Neuronal stem cell (in vitro differentiated cells): Measurements from ENCODE around the gene LPGAT1.

Experiments
- DNase-seq: peaks from one replicate; pipeline ENCODE4 v3.0.0-alpha.2; 2013; ENCODE audit warnings: low spot score
- H2AFZ ChIP-seq: one replicate; pipeline ENCODE4 v1.6.1; 2013; ENCODE audit warnings: mild to moderate bottlenecking, low read length, inconsistent platforms
- H2AK5ac ChIP-seq: 2 replicates; pipeline ENCODE4 v1.6.1; 2013; ENCODE audit warnings: low read depth, mild to moderate bottlenecking, inconsistent platforms, low read length, moderate library complexity, mixed read lengths
- H2BK120ac ChIP-seq: 2 replicates; pipeline ENCODE4 v1.6.1; 2013; ENCODE audit warnings: low read depth, mild to moderate bottlenecking, inconsistent platforms, low read length, moderate library complexity, mixed read lengths
- H2BK12ac ChIP-seq: one replicate; pipeline ENCODE4 v1.6.1; 2013; ENCODE audit warnings: low read length, inconsistent platforms
- H2BK15ac ChIP-seq: 2 replicates; pipeline ENCODE4 v1.6.1; 2013; ENCODE audit warnings: mild to moderate bottlenecking, low read length, inconsistent platforms, mixed read lengths
- H2BK5ac ChIP-seq: one replicate; pipeline ENCODE4 v1.6.1; 2013; ENCODE audit warnings: inconsistent platforms, mild to moderate bottlenecking, low read length, moderate library complexity
- H3K14ac ChIP-seq: one replicate; pipeline ENCODE4 v1.6.1; 2013; ENCODE audit warnings: low read length, inconsistent platforms
- H3K18ac ChIP-seq: 2 replicates; pipeline ENCODE4 v1.6.1; 2013; ENCODE audit warnings: low read length, inconsistent platforms
- H3K23ac ChIP-seq: 2 replicates; pipeline ENCODE4 v1.6.1; 2013; ENCODE audit warnings: low read depth, mild to moderate bottlenecking, mixed read lengths, low read length, inconsistent platforms; ENCODE audit not compliant: poor library complexity
- H3K27ac ChIP-seq: replicated peaks from 3 replicates; pipeline ENCODE4 v1.5.1; 2013; ENCODE audit warnings: low read length, inconsistent platforms
- H3K27me3 ChIP-seq, 3 experiments: 2 replicates each; pipeline ENCODE4 v1.6.1; 2013; ENCODE audit warnings: low read length in 3 of 3, mild to moderate bottlenecking in 2 of 3, inconsistent platforms in 1 of 3, low read depth in 1 of 3, mixed read lengths in 1 of 3, moderate library complexity in 1 of 3; ENCODE audit not compliant: control insufficient read depth in 3 of 3, insufficient read depth in 3 of 3
- H3K36me3 ChIP-seq, 2 donors: replicated peaks in 1 of 2; 2 replicates each; pipeline ENCODE4 v1.6.1; 2013; ENCODE audit warnings: low read length in 2 of 2; ENCODE audit not compliant: control insufficient read depth in 2 of 2, insufficient read depth in 2 of 2
- H3K4ac ChIP-seq: 2 replicates; pipeline ENCODE4 v1.6.1; 2013; ENCODE audit warnings: inconsistent platforms, mild to moderate bottlenecking, low read length, moderate library complexity
- H3K4me1 ChIP-seq, 2 donors: 1 replicate in 1 of 2; 2 replicates in 1 of 2; pipeline ENCODE4 v1.6.1; 2013; ENCODE audit warnings: low read length in 2 of 2, low read depth in 1 of 2; ENCODE audit not compliant: control insufficient read depth in 2 of 2, insufficient read depth in 1 of 2
- H3K4me2 ChIP-seq: one replicate; pipeline ENCODE4 v1.6.1; 2013; ENCODE audit warnings: mild to moderate bottlenecking, low read length, inconsistent platforms; ENCODE audit not compliant: insufficient read depth, poor library complexity, severe bottlenecking
- H3K4me3 ChIP-seq, 2 donors: 2 replicates each; pipeline ENCODE4 v1.5.1; 2013; ENCODE audit warnings: low read length in 2 of 2, mild to moderate bottlenecking in 2 of 2, inconsistent platforms in 1 of 2, moderate library complexity in 1 of 2
- H3K79me1 ChIP-seq: one replicate; pipeline ENCODE4 v1.6.1; 2013; ENCODE audit warnings: low read depth, mild to moderate bottlenecking, inconsistent platforms, low read length, moderate library complexity
- H3K9ac ChIP-seq: one replicate; pipeline ENCODE4 v1.6.1; 2013; ENCODE audit warnings: mild to moderate bottlenecking, low read depth, low read length, inconsistent platforms; ENCODE audit not compliant: poor library complexity
- H3K9me3 ChIP-seq, 2 donors: replicated peaks in 1 of 2; 2 replicates each; pipeline versions ENCODE3 to v1.6.1; 2013; ENCODE audit warnings: low read length in 2 of 2, mild to moderate bottlenecking in 2 of 2, inconsistent platforms in 1 of 2, low read depth in 1 of 2, mixed read lengths in 1 of 2, moderate library complexity in 1 of 2; ENCODE audit not compliant: control insufficient read depth in 2 of 2, insufficient read depth in 1 of 2
- H4K8ac ChIP-seq: one replicate; pipeline ENCODE4 v1.6.1; 2013; ENCODE audit warnings: low read depth, mild to moderate bottlenecking, inconsistent platforms, low read length, moderate library complexity
- H4K91ac ChIP-seq: one replicate; pipeline ENCODE4 v1.6.1; 2013; ENCODE audit warnings: low read length, low read depth, mild to moderate bottlenecking, inconsistent platforms; ENCODE audit not compliant: poor library complexity
- WGBS, 2 donors: extraction: QIAGEN DNeasy Blood & Tissue Kit; methylation state at CpG; one replicate each; pipeline ENCODE4 v1.1.7; 2013; ENCODE audit warnings: missing lambda C conversion rate in 2 of 2, mixed read lengths in 1 of 2; ENCODE audit not compliant: insufficient read length in 2 of 2, insufficient replicate concordance in 1 of 2; ENCODE audit errors: extremely low coverage in 2 of 2; 5-methylcytosine and 5-hydroxymethylcytosine counted together

The LPGAT1 gene

GRCh38 chr1:211859405-211859804, 28.8 kb upstream of the LPGAT1 start:
- Histone ChIP-seq H2BK12ac (no peak overlapping the region), H3K36me3 (no peaks in the 10 kb centered on the region), H3K27me3 (no peaks in the 10 kb centered on the region), H3K79me1 (no peaks in the 10 kb centered on the region), H3K18ac (no peak overlapping the region), H2BK15ac (no peak overlapping the region), H3K9ac (no peak overlapping the region), H2BK5ac (no peak overlapping the region), H3K9me3 (peaks cover 0 to 7% of the 10 kb centered on the region in 2 donors), H3K4me1 (no peaks in the 10 kb centered on the region), H3K4me2 (no peak overlapping the region), H3K27ac (no peak overlapping the region), H4K8ac (no peak overlapping the region), H3K4me3 (no peak overlapping the region), H2AK5ac (no peak overlapping the region), H3K23ac (no peak overlapping the region), H3K4ac (no peak overlapping the region), H3K14ac (no peak overlapping the region), H2BK120ac (no peak overlapping the region), H2AFZ (no peak overlapping the region), H4K91ac (no peak overlapping the region)
- no peak for DNase-seq
- no CpG with 5 or more reads among the region's 3 CpGs for WGBS, 2 donors

GRCh38 chr1:211851174-211851573, 20.6 kb upstream of the LPGAT1 start:
- H3K4me3 ChIP-seq, result no peak overlapping the region
- H2BK15ac ChIP-seq, result no peak overlapping the region
- H3K27ac ChIP-seq, result no peak overlapping the region
- no peak overlapping the region for H3K9ac ChIP-seq
- H2AK5ac ChIP-seq, result no peak overlapping the region
- no peaks in the 10 kb centered on the region for H3K36me3 ChIP-seq
- no peaks in the 10 kb centered on the region for H3K4me1 ChIP-seq
- H3K23ac ChIP-seq, result no peak overlapping the region
- no peak overlapping the region for H2BK5ac ChIP-seq
- no peak overlapping the region for H3K18ac ChIP-seq
- no peak overlapping the region for H3K4ac ChIP-seq
- no peak overlapping the region for H4K8ac ChIP-seq
- H3K14ac ChIP-seq, result no peak overlapping the region
- no peak overlapping the region for H4K91ac ChIP-seq
- H3K4me2 ChIP-seq, result no peak overlapping the region
- no peaks in the 10 kb centered on the region for H3K79me1 ChIP-seq
- WGBS, 2 donors, result no CpG with 5 or more reads among the region's 3 CpGs
- no peak overlapping the region for H2BK12ac ChIP-seq
- H2BK120ac ChIP-seq, result no peak overlapping the region
- H3K9me3 ChIP-seq, result no peaks in the 10 kb centered on the region
- DNase-seq, result no peak
- H3K27me3 ChIP-seq, result no peaks in the 10 kb centered on the region
- no peak overlapping the region for H2AFZ ChIP-seq

- no peak overlapping the region for H3K23ac ChIP-seq
- no CpG with 5 or more reads among the region's 7 CpGs for WGBS, 2 donors
Observed at GRCh38 chr1:211843507-211844298, 13.1 kb upstream of the LPGAT1 start.

DNA sequence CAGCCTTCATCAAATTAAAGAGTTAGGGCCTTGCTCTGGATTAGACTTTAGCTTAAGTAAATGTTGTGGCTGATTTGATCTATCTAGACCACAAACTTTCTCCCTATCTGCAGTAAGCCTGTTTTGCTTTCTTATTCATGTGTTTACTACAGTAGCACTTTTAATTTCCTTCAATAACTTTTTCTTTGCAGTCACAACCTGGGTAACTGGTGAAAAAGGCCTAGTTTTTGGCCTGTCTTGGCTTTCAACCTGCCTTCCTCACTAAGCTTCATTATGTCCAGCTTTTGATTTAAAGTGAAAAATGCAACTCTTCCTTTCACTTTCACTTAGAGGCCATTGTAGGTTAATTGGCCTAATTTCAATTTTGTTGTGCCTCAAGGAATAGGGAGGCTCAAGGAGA, 12.5 kb upstream of the LPGAT1 start:
- Histone ChIP-seq H3K9ac (no peak overlapping the region), H3K4ac (no peak overlapping the region), H2BK15ac (no peak overlapping the region), H3K23ac (no peak overlapping the region), H3K18ac (no peak overlapping the region), H3K14ac (no peak overlapping the region), H2AK5ac (no peak overlapping the region), H2BK12ac (no peak overlapping the region), H3K4me3 (no peak overlapping the region), H3K9me3 (no peaks in the 10 kb centered on the region), H3K4me2 (no peak overlapping the region), H4K8ac (no peak overlapping the region), H3K79me1 (no peaks in the 10 kb centered on the region), H3K27ac (no peak overlapping the region), H3K4me1 (no peaks in the 10 kb centered on the region), H2AFZ (no peak overlapping the region), H2BK120ac (no peak overlapping the region), H3K36me3 (no peaks in the 10 kb centered on the region), H4K91ac (no peak overlapping the region), H2BK5ac (no peak overlapping the region), H3K27me3 (peaks cover 0 to 11% (median 0%) of the 10 kb centered on the region in 3 experiments)
- DNase-seq, result no peak

More at GRCh38 chr1:211843507-211844298, 13.1 kb upstream of the LPGAT1 start:
- Histone ChIP-seq H2BK12ac (no peak overlapping the region), H3K4ac (no peak overlapping the region), H2BK120ac (no peak overlapping the region), H3K9me3 (no peaks in the 10 kb centered on the region), H2AFZ (no peak overlapping the region), H2AK5ac (no peak overlapping the region), H3K36me3 (no peaks in the 10 kb centered on the region), H3K27ac (no peak overlapping the region), H2BK5ac (no peak overlapping the region), H3K27me3 (peaks cover 0 to 7% (median 0%) of the 10 kb centered on the region in 3 experiments), H3K4me3 (no peak overlapping the region), H3K14ac (no peak overlapping the region), H3K18ac (no peak overlapping the region), H4K8ac (no peak overlapping the region), H2BK15ac (no peak overlapping the region), H4K91ac (no peak overlapping the region), H3K4me2 (no peak overlapping the region), H3K79me1 (no peaks in the 10 kb centered on the region), H3K9ac (no peak overlapping the region), H3K4me1 (no peaks in the 10 kb centered on the region)
- DNase-seq, result no peak
